Activated CD4-positive, alpha-beta T cell treated with anti-CD3 and anti-CD28 coated beads, Interleukin-2, amount 50 U/mL, for 48 hours (primary cell): Measurements from ENCODE around the gene CCNY.
"Not testable (repeated sequence)": the region's sequence is repeated elsewhere in the genome, so short reads cannot be mapped to it uniquely, and the experiment has no call there.

Experiments used
- DNase-seq, 2 experiments: peaks; one replicate each; pipeline ENCODE4 v3.0.0-alpha.2; 2020

CCNY gene

DNA sequence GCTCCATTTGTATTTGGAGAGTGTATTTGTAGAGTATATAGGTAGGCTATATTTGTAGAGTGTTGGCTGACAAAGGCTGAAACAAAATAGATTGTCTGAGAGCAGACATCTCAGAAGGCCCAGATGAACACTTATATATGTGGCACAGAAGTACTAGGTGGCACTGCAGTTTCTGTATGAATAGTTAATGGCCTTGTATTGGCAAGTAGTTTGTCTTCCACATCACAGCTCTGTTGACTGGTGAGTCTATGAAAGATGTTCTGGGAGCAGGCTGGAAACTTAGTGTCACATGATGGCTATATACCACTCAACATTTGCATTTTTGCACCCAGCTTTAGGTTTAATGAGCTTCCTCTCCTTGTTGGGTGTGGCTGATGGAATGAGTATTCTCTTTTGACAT, 51.9 kb downstream of the CCNY start:
- DNase-seq, result no peak

DNA sequence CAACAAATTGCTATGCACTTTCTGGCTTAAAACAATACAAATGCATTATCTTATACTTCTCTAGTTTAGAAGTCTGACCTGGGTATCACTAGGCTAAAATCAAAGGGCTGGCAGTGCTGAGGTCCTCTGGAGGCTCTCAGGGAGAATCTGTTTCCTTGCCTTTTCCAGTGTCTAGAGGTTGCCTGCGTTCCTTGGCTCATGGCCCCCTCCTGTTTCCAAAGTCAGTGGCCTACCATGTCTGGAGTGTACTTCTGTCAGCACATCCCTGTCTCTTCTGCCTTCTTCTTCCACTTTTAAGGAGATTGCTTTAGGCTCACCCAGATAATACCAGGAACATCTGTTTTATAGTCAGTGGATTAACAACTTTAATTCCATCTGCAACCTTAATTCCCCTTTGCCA, 52.4 kb downstream of the CCNY start:
- no peak for DNase-seq

DNA sequence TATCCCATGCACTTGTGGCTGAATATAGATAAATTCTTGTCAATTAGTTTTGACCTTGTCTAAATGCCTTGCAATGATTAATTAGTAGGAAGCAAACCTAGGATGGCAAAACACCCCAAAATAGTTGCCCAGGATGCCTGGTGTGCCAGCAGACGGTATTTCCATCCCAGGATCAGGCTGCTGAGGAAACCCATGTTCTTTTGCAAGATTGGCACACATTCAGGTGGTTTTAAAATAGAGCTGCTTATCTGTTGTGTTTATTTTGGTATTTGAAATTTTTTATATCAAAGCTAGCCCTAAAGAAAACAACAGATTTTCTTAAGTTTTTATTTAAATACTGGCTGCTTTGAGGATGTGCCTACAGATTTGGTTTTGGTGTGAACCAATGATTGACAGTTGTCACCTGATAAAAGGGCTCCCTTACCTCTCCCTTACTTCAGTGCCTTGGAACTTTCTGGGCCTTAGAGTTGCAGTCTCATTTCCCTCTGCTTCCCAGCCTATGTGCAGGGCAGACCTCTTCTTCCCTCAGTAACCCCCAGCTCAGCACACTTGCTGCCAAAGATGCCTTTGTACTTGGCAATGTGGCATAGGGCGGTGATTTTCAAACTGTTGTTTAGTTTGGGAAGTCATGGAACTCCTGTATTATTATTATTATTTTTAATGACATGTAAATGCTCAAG, 54.0 kb downstream of the CCNY start:
- no peak for DNase-seq

DNA sequence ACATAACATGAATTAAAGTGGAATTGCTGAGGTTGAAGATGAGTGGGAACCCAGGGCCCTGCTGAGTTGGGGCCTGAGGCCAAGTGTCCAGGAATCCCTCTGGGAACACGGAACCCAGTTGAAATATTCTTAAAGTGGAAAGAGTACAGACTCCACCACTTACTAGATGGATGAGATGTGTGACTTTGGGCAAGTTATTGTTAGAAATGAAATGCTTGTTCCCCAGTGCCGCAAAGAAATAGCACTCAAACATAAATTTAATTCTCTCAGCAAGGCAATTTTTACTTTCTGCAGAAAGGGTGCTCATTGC, 54.5 kb downstream of the CCNY start:
- DNase-seq, result no peak

DNA sequence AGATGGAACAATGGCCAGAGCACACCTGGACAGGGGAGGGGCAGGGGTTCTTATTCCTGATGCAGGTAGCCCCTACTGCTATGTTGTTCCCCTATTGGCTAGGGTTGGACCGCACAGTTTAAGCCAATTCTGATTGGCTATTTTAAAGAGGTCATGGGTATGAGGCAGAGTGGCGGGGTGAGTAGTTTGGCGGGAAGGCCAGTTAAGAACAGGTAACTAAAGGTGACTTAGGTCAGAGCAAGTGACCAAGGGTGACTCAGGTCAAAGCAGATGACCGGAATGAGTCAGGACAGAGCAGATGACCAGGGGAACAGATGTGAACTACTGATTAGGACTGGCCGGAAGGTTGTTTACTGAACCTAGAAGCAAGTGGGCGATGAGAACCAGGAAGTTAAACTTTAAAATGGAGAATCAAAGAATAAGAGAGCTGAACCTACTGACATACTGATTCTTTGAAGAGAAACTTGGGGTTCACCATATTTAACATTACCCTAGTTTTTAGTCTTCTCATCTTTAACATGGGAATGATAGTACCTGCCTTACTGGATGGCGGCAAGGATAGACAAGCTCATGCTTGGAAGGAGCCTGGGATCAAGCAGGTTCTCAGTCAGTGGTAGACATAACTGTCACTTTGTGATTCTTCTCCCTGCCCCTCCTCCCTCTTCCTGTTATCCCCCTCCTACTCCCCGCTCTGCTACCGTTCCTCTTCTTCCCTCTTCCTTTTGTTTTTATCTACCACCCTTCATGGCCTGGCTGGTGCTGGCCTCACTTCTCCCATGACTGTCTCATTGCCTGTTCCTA, 55.0 kb downstream of the CCNY start:
- DNase-seq, result no peak

DNA sequence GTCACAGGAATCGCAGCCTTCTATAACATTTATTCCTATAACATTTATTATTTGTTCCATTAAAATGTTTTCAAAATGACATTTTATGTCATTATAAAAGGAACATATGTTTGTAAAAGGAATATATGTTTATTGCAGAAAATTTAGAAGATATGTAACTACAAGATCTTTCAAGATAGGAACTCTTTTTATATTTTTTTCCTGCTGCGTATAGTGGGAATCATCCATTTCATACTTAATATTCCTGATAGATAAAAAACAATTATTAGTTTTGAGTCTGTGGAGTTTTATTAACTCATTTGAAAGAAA, 55.6 kb downstream of the CCNY start:
- DNase-seq, result no peak

DNA sequence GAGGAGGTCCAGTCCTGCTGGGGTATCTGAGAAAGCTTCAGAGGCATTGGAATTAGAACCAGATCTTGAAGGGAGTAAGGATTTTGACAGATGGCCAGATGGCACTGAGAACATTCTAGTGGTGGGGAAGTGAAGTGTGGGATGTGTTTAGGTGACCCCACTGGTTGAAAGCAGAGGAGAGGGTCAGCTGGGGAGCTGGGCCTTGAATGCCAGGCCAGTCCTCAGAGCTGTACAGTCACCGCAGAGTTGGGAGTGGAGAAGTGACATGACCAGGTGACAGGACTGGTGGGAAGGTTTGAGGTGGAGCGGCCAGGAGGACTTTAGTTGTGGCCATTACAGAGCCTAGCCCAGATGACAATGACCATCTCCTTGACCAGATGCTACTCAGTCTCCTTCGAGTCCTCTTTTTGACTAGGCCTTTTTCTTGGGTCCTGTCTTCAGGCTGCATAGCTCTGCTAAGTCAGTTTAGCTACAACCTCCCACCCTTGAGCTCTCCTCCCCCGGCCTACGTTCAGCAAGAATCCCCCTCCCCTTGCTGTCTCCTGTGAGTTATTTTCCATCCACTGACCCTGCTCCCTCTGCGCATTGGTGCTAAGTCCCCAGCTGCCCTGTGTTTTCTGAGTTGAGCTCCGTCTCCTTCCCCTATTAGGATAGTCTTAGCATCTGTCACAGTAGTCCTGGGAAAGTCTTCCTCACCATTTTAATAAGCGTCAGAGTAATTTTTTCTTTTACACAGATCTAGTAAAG, 56.3 kb downstream of the CCNY start:
- DNase-seq, result no peak

DNA sequence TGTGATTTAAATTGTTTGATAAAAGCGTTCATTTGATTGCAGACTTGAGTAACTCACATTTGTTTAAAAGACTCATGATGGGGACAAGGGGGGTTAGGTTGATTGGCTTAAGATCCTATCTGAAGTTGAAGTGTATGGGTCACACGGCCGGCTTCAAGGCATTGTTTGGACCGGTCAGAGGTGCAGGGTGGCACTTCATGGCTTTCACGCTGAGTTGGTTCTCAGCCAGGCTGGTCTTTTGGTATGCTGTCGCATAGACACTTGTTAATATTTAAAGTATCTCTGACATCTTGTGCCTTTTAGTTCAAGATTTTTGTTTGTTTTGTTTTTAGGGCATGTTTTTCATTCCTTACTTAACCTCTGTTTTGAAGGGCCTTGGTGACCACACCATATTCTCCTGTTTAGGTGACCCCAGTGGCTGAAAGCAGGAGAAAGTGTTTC, 58.1 kb downstream of the CCNY start:
- DNase-seq, result no peak

DNA sequence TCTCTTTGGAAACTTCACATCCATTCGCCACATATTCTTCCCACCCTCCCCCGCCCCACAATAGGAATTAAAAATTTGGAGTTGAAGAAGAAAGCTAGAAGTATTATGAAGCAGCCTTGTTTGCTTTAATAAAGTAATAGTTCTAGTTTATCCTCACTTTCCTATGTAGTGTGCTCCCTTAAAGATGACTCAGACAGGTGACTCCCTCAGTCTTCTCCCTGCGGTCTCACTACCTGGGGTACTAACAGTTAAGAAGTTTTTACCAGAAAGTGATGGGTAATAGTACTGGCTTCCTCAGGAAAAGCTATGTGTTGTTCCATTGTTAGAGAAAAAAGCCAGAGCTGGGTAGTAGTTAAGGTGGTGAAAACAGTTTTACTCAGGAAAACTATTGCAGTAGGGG, 58.6 kb downstream of the CCNY start:
- DNase-seq, result no peak

DNA sequence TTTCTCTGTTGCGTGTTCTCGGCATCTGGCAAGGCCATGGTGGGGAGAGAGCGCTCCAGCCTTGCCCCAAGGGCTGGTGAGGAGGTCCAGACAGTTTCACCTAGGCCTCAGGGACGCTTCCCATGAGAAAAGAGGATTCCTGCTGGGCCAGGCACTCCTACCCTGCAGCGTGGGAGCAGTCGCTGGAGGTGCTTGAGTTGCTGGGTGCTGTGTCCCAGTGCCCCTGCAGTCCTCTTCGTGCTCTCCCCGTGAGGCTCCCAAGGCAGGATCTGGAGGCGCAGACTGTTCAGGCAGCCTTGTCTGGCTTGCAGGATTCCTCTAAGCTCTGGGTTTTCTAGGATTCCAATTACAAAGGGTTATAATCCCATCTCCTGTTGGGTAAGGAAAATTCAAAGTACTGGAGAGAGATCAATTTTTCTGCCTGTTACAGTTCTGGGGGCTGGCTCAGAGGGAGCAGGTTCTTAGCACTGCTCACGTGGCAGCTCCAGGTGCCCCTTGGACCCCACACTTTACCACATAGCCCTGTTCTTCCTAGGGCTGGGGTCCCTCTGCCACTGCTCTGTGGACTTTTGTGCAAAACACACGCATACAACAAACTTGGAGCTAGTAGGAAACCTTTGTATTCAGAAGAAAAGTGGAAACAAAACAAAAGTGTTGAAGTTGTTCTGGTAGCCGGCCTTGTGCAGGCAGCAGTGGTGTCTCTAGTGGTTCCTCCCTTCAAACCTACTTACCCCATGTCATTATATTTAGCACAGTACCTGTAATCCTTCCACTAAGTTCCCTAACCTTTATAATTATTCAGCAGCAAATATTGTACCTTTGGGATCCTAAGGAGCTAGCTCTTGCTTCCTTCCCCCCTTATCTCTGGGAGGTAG, 60.5 kb downstream of the CCNY start:
- DNase-seq, result no peak

DNA sequence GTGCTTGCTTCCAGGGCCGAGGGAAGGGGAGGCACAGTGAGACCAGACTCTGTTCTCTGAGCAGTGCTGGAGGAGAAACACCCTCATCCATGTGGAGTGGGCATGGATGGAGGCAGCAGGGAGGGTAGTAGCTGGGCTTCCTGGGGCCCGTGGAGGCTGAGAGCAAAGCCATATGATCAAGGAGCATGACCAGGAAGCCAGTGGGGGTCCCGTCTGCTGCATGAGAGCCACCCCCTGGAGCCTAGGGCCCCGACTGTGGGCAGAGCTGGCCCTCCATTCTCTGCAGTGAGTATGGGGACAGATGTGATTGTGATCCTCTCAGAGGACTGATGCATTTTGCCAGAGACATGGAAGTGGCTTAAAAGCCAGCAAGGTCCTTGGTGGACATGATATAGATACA, 61.6 kb downstream of the CCNY start:
- no peak for DNase-seq

DNA sequence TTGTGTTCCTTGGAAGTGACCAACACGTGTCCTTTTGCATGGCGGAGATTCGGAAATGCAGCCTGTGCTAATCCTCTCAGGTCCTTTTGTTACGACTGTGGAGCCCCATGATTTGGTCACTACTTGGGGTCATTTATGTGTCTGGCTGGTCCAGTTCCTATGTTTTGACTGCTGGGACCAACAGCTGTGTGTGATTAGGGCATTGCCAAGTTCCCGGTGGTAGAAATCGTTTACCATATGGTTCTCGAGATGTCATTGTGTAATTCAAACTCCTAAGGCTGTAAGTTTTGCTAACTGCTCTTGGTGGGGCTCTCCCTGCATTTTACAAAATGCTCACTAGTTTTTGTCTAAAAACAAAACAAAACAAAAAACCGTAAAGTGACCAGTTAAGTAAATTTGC, 62.0 kb downstream of the CCNY start:
- DNase-seq, result no peak

DNA sequence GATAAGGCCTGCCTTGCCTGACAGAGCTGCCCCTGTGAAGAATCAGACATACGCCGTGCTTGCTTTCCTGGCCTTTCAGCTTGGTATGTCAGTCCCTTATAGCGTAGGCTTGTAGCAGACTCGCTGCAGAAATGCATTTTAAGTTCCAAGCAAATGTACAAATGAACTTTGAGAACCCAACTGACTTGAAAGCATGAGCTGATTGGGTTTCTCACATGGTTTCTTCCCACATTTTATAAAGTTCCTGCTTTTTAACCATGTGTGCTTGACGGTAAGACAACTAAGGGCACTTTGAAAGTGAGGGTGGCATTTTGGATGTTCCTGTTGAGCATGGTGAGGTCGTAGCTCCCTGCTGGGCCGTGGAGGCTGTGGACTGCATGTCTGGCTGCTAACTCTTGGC, 62.6 kb downstream of the CCNY start:
- DNase-seq, result no peak

DNA sequence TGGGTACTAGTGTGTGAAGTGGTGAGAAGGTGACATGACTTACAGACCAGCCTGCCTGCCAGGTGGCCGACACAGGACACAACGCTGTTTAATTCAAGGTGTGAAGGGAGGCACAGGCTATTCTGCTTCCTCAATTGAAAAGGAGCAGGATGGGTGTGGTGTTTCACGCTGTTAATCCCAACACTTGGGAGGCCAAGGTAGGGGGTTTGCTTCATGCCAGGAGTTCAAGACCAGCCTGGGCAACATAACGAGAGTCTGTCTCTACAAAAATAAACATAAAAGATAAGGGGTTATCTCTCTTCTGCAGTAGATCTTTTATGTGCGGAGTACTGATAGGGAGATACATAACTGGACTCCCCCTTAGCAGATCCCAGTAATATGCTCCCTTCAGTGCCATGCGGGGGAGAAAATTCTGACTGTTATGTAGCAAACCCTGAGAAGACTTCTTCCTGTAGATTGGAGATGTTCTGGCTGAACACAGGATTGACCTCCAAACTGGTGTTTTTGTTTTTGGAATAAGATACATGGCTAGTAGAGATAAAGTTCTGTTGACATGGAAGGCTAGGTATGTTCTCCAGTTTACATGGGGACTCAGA, 63.2 kb downstream of the CCNY start:
- DNase-seq, result no peak

DNA sequence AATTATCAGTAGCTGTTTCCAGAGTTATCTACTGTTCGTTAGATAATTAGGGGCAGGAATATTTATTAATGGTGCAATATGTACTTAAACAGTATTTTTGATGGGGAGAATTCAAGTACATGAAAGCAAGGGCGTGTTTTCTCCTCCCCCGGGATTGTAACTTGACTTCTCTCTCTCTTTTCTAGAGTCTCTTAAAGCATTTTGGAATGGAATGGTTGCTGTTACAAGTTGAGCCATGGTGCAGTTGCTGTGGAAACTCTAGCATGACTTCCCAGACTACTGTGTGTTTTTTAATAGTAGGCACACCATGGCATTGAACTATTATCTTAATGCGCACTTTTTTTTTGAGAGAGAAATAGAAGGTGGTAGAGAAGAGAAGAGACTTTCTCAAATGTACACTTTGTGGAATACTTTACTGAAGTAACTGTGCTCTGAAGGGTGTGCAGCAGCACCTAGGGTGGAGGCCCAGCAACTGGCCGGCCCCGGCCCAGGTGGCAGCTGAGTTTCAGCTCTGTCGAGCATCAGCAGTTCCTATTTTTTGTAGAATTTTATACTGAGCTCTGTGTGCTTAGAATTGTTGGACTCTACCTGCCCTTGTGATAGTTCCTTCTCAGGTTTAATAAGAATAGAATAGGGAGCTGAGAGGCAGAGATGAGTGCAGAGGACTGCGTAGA, 64.4 kb downstream of the CCNY start:
- no peak for DNase-seq

DNA sequence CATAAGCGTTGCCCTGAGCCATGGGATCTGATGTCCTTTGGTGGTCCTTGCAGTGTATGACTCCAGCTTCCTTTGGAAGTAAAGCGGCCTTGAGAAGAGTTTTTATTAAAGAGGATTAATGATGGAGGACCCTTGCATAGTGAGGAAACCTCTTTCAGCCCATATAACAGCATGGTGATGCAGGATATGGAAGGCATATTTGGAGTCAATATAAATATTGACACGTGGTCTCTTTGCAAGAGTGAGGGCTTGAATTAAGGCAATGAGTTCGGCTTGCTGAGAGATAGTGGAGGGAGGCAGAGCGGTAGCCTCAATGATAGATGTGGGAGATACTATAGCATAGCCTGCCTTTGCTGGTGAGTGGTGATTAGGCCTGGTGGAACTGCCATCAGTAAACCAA, 67.2 kb downstream of the CCNY start:
- DNase-seq, result not testable (repeated sequence)

DNA sequence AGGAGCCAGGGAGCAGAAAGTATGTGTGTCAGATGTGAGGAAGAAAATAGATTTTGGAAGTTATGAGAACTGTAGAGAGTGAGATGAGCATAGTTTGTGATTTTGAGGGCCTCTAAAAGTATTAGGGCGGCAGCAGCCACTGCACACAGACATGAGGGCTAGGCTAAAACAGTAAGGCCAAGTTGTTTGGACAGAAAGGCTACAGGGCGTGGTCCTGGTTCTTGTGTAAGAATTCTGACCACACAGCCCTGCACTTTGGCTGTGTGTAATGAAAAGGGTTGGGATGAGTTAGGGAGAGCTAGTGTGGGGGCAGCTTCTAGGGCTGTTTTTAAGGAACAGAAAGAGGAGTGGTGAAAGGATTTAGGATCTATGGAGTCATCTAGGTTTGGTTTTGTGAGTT, 67.8 kb downstream of the CCNY start:
- DNase-seq, result not testable (repeated sequence)

DNA sequence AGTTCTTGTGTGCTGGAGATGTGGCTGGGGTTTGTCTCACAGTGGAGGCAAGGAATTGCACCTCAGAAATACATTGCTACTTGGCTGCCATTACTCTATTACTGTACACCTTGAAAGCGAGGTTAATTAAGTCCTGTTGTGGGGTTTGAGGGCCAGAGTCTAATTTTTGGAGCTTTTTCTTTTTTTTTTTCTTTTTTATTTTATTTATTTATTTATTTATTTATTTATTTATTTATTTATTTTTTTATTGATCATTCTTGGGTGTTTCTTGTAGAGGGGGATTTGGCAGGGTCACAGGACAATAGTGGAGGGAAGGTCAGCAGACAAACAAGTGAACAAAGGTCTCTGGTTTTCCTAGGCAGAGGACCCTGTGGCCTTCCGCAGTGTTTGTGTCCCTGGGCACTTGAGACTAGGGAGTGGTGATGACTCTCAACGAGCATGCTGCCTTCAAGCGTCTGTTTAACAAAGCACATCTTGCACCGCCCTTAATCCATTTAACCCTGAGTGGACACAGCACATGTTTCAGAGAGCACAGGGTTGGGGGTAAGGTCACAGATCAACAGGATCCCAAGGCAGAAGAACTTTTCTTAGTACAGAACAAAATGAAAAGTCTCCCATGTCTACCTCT, 69.8 kb downstream of the CCNY start:
- not testable (repeated sequence) for DNase-seq

DNA sequence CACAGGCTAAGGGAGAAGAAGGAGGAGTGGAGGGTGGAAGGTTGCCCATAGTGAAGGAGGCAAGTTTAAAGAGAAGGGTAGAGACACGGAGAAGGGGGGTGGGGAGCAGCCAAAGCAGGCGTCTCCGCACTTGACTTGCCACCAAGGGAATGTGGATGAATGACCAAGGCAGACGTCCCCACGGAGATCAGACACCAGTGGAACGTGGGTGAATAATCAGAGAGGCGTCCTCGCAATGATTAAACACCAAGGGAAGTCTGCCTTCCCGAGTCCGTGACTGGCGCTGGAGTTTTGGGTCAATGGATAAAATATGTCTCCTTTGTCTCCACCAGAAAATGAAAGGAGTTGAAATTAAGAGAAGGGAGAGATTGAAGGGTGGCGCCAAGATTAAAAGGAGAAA, 71.4 kb downstream of the CCNY start:
- DNase-seq, result not testable (repeated sequence)

DNA sequence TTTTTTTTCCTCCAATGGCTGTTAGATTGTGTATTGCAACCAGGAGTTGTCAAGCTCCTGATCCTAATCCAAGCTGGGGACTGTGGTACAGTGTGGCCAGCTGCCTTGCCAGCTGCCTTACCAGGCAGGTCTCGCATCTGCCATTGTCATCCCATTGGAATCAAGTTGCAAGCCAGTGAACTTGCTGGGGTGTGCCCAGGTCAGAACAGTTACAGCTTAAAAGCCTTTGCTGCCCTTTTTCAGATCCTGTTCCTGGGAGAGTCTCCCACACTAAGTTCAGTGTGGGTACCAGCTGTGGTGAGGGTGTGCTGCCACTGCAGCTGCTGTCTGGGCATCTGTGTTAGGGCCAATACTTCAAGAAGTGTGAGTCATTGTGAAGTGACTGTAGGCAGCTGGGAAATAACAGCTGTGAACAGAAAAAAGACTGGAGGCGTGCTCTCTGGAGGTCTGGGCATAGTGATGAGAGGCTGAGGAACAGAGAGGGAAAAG, 72.8 kb downstream of the CCNY start:
- DNase-seq, result peak in 1 of 2 experiments; percentile 28

DNA sequence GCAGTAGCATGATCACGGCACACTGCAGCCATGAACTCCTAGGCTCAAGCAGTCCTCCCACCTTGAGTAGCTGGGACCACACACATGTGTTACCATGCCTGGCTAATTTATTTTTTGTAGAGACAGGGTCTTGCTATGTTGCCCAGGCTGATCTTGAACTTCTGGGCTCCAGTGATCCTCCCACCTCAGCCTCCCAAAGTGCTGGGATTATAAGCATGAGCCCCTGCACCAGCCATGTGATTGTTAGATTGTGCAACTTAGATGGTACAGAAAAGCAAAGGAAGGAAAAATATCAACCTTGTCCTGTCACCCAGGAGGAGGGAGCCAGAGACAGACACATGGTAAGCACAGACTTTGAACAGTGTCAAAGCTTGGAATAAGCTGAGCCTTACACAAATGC, 73.5 kb downstream of the CCNY start:
- no peak for DNase-seq
